ENCODE data around the gene TCERG1L.

The TCERG1L gene

DNA sequence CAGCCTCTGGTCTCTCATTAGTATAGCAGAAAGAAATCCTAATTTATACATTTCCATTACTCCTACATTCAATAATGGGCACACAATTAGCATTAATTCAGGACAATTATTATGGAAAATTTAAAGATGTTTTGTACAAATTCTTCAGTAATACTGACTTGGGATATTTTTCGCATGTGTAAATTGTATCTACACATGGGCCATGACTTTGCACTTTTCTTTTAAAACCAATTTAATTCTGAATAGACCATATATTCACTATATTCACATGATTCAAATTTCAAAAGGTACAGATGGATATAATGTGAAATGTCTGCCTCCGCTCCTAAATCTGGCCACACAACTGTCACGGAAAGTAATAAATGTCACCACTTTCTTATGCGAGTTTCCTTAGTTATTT is 123.0 kb downstream of the TCERG1L start:
- TF ChIP-seq TEAD4 (IDR thresholded peaks at IDR 0.05) (no peak), EP300 (IDR thresholded peaks at IDR 0.05; ENCODE audit: borderline replicate concordance) (no peak), NFIC (IDR thresholded peaks at IDR 0.05) (no peak), TAF1 (IDR thresholded peaks at IDR 0.05; ENCODE audit: low read depth) (no peak)
- TF ChIP-seq, protein P1, sequence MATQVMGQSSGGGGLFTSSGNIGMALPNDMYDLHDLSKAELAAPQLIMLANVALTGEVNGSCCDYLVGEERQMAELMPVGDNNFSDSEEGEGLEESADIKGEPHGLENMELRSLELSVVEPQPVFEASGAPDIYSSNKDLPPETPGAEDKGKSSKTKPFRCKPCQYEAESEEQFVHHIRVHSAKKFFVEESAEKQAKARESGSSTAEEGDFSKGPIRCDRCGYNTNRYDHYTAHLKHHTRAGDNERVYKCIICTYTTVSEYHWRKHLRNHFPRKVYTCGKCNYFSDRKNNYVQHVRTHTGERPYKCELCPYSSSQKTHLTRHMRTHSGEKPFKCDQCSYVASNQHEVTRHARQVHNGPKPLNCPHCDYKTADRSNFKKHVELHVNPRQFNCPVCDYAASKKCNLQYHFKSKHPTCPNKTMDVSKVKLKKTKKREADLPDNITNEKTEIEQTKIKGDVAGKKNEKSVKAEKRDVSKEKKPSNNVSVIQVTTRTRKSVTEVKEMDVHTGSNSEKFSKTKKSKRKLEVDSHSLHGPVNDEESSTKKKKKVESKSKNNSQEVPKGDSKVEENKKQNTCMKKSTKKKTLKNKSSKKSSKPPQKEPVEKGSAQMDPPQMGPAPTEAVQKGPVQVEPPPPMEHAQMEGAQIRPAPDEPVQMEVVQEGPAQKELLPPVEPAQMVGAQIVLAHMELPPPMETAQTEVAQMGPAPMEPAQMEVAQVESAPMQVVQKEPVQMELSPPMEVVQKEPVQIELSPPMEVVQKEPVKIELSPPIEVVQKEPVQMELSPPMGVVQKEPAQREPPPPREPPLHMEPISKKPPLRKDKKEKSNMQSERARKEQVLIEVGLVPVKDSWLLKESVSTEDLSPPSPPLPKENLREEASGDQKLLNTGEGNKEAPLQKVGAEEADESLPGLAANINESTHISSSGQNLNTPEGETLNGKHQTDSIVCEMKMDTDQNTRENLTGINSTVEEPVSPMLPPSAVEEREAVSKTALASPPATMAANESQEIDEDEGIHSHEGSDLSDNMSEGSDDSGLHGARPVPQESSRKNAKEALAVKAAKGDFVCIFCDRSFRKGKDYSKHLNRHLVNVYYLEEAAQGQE (IDR thresholded peaks at IDR 0.05; ENCODE audit: low read depth) = no peak
- TF ChIP-seq, protein P2, sequence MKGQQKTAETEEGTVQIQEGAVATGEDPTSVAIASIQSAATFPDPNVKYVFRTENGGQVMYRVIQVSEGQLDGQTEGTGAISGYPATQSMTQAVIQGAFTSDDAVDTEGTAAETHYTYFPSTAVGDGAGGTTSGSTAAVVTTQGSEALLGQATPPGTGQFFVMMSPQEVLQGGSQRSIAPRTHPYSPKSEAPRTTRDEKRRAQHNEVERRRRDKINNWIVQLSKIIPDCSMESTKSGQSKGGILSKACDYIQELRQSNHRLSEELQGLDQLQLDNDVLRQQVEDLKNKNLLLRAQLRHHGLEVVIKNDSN (IDR thresholded peaks at IDR 0.05) = no peak

DNA sequence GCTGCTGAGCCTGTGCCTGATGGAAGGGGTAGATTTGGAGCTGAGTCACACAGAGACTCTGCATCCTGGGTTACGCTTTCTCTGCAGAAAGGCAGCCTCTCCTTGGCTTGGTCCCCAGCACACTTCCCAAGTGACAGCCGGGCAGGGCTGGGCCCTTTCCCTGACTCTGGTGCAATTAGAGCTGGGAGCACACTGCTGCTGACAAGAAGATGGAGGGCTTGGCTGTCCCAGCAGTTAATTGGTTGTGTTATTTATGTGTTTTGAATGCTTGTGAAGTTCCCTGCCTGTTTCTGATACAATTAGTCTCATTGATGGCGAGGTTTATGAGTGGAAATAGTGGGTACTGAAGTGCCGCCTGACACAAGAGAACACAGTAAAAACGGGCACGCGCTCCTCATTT is 123.6 kb downstream of the TCERG1L start:
- TF ChIP-seq RAD21 (IDR thresholded peaks at IDR 0.05; ENCODE audit: low read depth) (no peak), NFIC (IDR thresholded peaks at IDR 0.05) (no peak), EP300 (IDR thresholded peaks at IDR 0.05; ENCODE audit: borderline replicate concordance) (no peak), EGR1 (IDR thresholded peaks at IDR 0.05) (no peak), YY1 (IDR thresholded peaks at IDR 0.05; ENCODE audit: low read depth) (no peak), FOXM1 (IDR thresholded peaks at IDR 0.05; ENCODE audit: borderline replicate concordance, low read depth) (no peak), TAF1 (IDR thresholded peaks at IDR 0.05; ENCODE audit: low read depth) (no peak), TCF12 (IDR thresholded peaks at IDR 0.05; ENCODE audit: low read depth) (no peak), ZBTB7A (IDR thresholded peaks at IDR 0.05; ENCODE audit: low read depth) (no peak), CREB1 (IDR thresholded peaks at IDR 0.05; ENCODE audit: low read depth) (no peak), TEAD4 (IDR thresholded peaks at IDR 0.05) (no peak)
- TF ChIP-seq, protein P2 (IDR thresholded peaks at IDR 0.05) = no peak
- TF ChIP-seq, protein P1 (IDR thresholded peaks at IDR 0.05; ENCODE audit: low read depth) = no peak
- TF ChIP-seq, protein P3, sequence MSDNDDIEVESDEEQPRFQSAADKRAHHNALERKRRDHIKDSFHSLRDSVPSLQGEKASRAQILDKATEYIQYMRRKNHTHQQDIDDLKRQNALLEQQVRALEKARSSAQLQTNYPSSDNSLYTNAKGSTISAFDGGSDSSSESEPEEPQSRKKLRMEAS (IDR thresholded peaks at IDR 0.05) = no peak

DNA sequence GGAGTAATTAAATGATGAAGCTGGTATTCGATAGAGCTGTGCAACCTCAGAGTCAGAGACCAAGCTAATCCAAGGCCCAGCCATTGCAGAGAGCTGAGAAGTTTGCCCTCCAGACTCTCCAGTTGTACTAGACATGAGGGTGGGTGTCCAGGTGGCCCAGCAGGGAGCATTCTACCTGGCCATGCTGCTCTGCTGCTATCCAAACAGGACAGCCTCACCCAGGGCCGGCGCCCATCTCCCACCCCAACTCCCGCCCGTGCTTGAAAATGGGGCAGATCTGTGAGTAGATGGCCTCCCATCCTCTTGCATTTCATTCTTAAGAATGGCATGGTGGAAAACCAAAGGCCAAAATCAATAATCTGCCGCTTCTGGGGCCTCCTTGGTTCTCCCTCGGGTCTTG is 124.2 kb downstream of the TCERG1L start:
- TF ChIP-seq, protein P3 (IDR thresholded peaks at IDR 0.05) = no peak
- TF ChIP-seq RAD21 (IDR thresholded peaks at IDR 0.05; ENCODE audit: low read depth) = no peak
- TF ChIP-seq TAF1 (IDR thresholded peaks at IDR 0.05; ENCODE audit: low read depth) = no peak
- no peak for TF ChIP-seq ZBTB7A (IDR thresholded peaks at IDR 0.05; ENCODE audit: low read depth)
- TF ChIP-seq NFIC (IDR thresholded peaks at IDR 0.05) = no peak
- no peak for TF ChIP-seq YY1 (IDR thresholded peaks at IDR 0.05; ENCODE audit: low read depth)
- TF ChIP-seq, protein P2 (IDR thresholded peaks at IDR 0.05) = no peak
- TF ChIP-seq EGR1 (IDR thresholded peaks at IDR 0.05) = no peak
- TF ChIP-seq TCF12 (IDR thresholded peaks at IDR 0.05; ENCODE audit: low read depth) = no peak
- no peak for TF ChIP-seq CEBPB (IDR thresholded peaks at IDR 0.05)
- no peak for TF ChIP-seq CREB1 (IDR thresholded peaks at IDR 0.05; ENCODE audit: low read depth)
- TF ChIP-seq, protein P1 (IDR thresholded peaks at IDR 0.05; ENCODE audit: low read depth) = no peak

DNA sequence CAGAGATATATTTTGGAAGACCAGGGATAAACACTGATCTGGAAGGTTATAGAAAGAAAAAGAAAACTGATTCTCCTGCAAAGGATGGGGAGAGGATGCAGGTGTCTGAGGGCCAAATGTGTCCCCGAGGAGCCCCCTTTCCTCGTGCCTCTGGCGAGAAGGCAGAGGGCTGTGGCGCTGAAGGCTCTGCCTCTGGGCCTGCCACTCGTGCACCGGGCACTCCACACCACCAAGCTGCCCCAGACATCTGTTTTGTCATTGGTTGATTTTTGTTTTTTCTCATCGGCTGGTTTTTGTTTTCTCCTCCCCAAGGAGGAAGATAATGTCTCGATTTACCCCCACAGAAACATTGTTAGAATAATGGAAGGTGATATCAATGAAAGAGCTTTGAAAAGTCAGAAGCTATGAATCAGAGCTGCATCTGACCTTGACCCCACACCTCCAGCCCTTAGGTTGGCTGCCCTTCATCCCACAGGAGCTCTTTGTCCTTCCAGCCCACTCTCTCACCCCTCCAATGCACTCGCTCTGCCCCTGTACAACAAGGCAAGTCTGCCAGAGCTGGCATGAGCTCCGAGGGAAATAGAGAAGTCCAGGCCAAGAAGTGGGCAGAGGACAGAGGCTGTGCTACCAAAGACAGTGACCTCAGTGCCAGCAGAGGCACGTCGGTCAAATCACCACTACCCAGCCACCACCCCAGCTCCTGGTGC is 124.8 kb downstream of the TCERG1L start:
- TF ChIP-seq CEBPB (IDR thresholded peaks at IDR 0.05) = no peak
- TF ChIP-seq YY1 (IDR thresholded peaks at IDR 0.05; ENCODE audit: low read depth) = no peak
- TF ChIP-seq, protein P3 (IDR thresholded peaks at IDR 0.05) = no peak
- TF ChIP-seq TCF12 (IDR thresholded peaks at IDR 0.05; ENCODE audit: low read depth) = no peak
- TF ChIP-seq NFIC (IDR thresholded peaks at IDR 0.05) = no peak
- TF ChIP-seq EP300 (IDR thresholded peaks at IDR 0.05; ENCODE audit: borderline replicate concordance) = no peak
- TF ChIP-seq TEAD4 (IDR thresholded peaks at IDR 0.05) = no peak
- no peak for TF ChIP-seq EGR1 (IDR thresholded peaks at IDR 0.05)
- no peak for TF ChIP-seq FOXM1 (IDR thresholded peaks at IDR 0.05; ENCODE audit: borderline replicate concordance, low read depth)
- no peak for TF ChIP-seq RAD21 (IDR thresholded peaks at IDR 0.05; ENCODE audit: low read depth)
- no peak for TF ChIP-seq TAF1 (IDR thresholded peaks at IDR 0.05; ENCODE audit: low read depth)
- TF ChIP-seq ZBTB7A (IDR thresholded peaks at IDR 0.05; ENCODE audit: low read depth) = no peak
- TF ChIP-seq, protein P1 (IDR thresholded peaks at IDR 0.05; ENCODE audit: low read depth) = no peak
- no peak for TF ChIP-seq CREB1 (IDR thresholded peaks at IDR 0.05; ENCODE audit: low read depth)
- TF ChIP-seq, protein P2 (IDR thresholded peaks at IDR 0.05) = no peak
